Measurements from ENCODE around the gene ST7. TPM values are rescaled to one million over a fixed set of nuclear protein-coding genes. Genes with fewer than 3 reads are reported as not detected.

Gene ST7
- polyA plus RNA-seq, 1 donor (not counting 4 experiments of a cell fraction or from before 2014, with no cell fraction given): 16.9 TPM

- FAIRE-seq: no peak
Measured at GRCh38 chr7:117173035-117173770, 219.9 kb downstream of the ST7 start.

GRCh38 chr7:117176206-117176605, 222.9 kb downstream of the ST7 start:
- Histone ChIP-seq H3K9me3 (ENCODE audit: control insufficient read depth, low read depth, low read length) (no peaks in the 10 kb centered on the region), H3K9me1 (ENCODE audit: control insufficient read depth, extremely low read depth, insufficient read depth, low read length) (no peaks in the 10 kb centered on the region), H3K79me2 (ENCODE audit: control insufficient read depth, insufficient read depth, low read length) (no peaks in the 10 kb centered on the region), H3K27ac (ENCODE audit: control insufficient read depth, insufficient read depth, low read length) (no peak overlapping the region), H3K36me3 (ENCODE audit: control insufficient read depth in 2 of 2, extremely low read depth in 1 of 2, insufficient read depth in 2 of 2, low read length in 2 of 2) (no peaks in the 10 kb centered on the region), H3K4me1 (ENCODE audit: control insufficient read depth, extremely low read depth, insufficient read depth, low read length) (no peaks in the 10 kb centered on the region), H3K4me2 (ENCODE audit: control insufficient read depth, extremely low read depth, insufficient read depth, low read depth, low read length) (no peak overlapping the region), H3K9ac (ENCODE audit: control insufficient read depth, extremely low read depth, insufficient read depth, low read length) (no peak overlapping the region), H3K27me3 (ENCODE audit: control insufficient read depth, extremely low read depth, insufficient read depth, low read length) (no peaks in the 10 kb centered on the region), H3K4me3 (ENCODE audit: control insufficient read depth in 2 of 3, extremely low read depth in 1 of 3, insufficient read depth in 2 of 3, low read depth in 1 of 3, low read length in 3 of 3) (no peak overlapping the region), H2AFZ (ENCODE audit: control insufficient read depth, low read length) (no peak overlapping the region), H4K20me1 (ENCODE audit: control insufficient read depth, extremely low read depth, insufficient read depth, low read length) (no peaks in the 10 kb centered on the region)
- TF ChIP-seq EZH2 (IDR thresholded peaks at IDR 0.05; ENCODE audit: low read length) (no peak), CTCF (optimal IDR thresholded peaks at IDR 0.05 in 1 of 3, IDR thresholded peaks at IDR 0.05 in 1 of 3, conservative IDR thresholded peaks at IDR 0.05 in 1 of 3; ENCODE audit: extremely low read depth in 1 of 3, insufficient read depth in 2 of 3, low read length in 3 of 3) (no peak)
- FAIRE-seq (no peak), DNase-seq (ENCODE audit: low read depth, low spot score) (no peak)
- dilution Hi-C loops (cut with MboI; ENCODE audit: extremely low pct_ligation_motif_present, low sequenced_read_pairs): no loop called here

More at GRCh38 chr7:117173035-117173770, 219.9 kb downstream of the ST7 start:
- no peak overlapping the region for H3K9ac ChIP-seq (ENCODE audit: control insufficient read depth, extremely low read depth, insufficient read depth, low read length)
- TF ChIP-seq CTCF (optimal IDR thresholded peaks at IDR 0.05 in 1 of 3, IDR thresholded peaks at IDR 0.05 in 1 of 3, conservative IDR thresholded peaks at IDR 0.05 in 1 of 3; ENCODE audit: extremely low read depth in 1 of 3, insufficient read depth in 2 of 3, low read length in 3 of 3) (no peak), EZH2 (IDR thresholded peaks at IDR 0.05; ENCODE audit: low read length) (no peak)
- peaks cover 0 to 3% of the 10 kb centered on the region in 2 experiments for H3K36me3 ChIP-seq (ENCODE audit: control insufficient read depth in 2 of 2, extremely low read depth in 1 of 2, insufficient read depth in 2 of 2, low read length in 2 of 2)
- H3K9me3 ChIP-seq (ENCODE audit: control insufficient read depth, low read depth, low read length): no peaks in the 10 kb centered on the region
- H3K9me1 ChIP-seq (ENCODE audit: control insufficient read depth, extremely low read depth, insufficient read depth, low read length): no peaks in the 10 kb centered on the region
- no peaks in the 10 kb centered on the region for H3K27me3 ChIP-seq (ENCODE audit: control insufficient read depth, extremely low read depth, insufficient read depth, low read length)
- H4K20me1 ChIP-seq (ENCODE audit: control insufficient read depth, extremely low read depth, insufficient read depth, low read length): no peaks in the 10 kb centered on the region
- DNase-seq (ENCODE audit: low read depth, low spot score): no peak
- no peak overlapping the region for H2AFZ ChIP-seq (ENCODE audit: control insufficient read depth, low read length)
- no peak overlapping the region for H3K4me3 ChIP-seq (ENCODE audit: control insufficient read depth in 2 of 3, extremely low read depth in 1 of 3, insufficient read depth in 2 of 3, low read depth in 1 of 3, low read length in 3 of 3)
- no peaks in the 10 kb centered on the region for H3K4me1 ChIP-seq (ENCODE audit: control insufficient read depth, extremely low read depth, insufficient read depth, low read length)
- dilution Hi-C loops (cut with MboI; ENCODE audit: extremely low pct_ligation_motif_present, low sequenced_read_pairs): no loop called here
- H3K27ac ChIP-seq (ENCODE audit: control insufficient read depth, insufficient read depth, low read length): no peak overlapping the region
- H3K79me2 ChIP-seq (ENCODE audit: control insufficient read depth, insufficient read depth, low read length): no peaks in the 10 kb centered on the region
- no peak overlapping the region for H3K4me2 ChIP-seq (ENCODE audit: control insufficient read depth, extremely low read depth, insufficient read depth, low read depth, low read length)
